Prostate gland (tissue), 2 donors: ENCODE data around the gene KLHL3. TPM values are rescaled to one million over a fixed set of nuclear protein-coding genes. Genes with fewer than 3 reads are reported as not detected.

Experiments
- DNase-seq: peaks from one replicate; pipeline ENCODE4 v3.0.0-alpha.2; 2019; ENCODE audit warnings: low spot score
- H3K27ac ChIP-seq, 2 donors: fragments of 200-600 bp; sonication (generic); 2 replicates each; pipeline ENCODE4 v1.5.1; 2017 to 2019
- H3K27me3 ChIP-seq: fragments of 200-600 bp; sonication (generic); replicated peaks from 2 replicates; pipeline ENCODE4 v1.5.1; 2019; ENCODE audit not compliant: insufficient read depth
- H3K36me3 ChIP-seq, 2 donors: fragments of 200-600 bp; sonication (generic); 1 replicate in 1 of 2; 2 replicates in 1 of 2; pipeline versions ENCODE4 v1.5.1 to v1.8.1; 2017 to 2019
- H3K4me1 ChIP-seq: fragments of 200-600 bp; sonication (generic); replicated peaks from 2 replicates; pipeline ENCODE4 v1.5.1; 2019
- H3K4me3 ChIP-seq, 2 donors: fragments of 200-600 bp; sonication (generic); 2 replicates each; pipeline ENCODE4 v1.5.1; 2017 to 2019
- H3K9me3 ChIP-seq: fragments of 200-600 bp; sonication (generic); 2 replicates; pipeline ENCODE4 v1.5.1; 2017
- CTCF ChIP-seq, 4 experiments: fragments of 200-600 bp in 2 of 4; fragments of 450-650 bp in 2 of 4; sonication (generic) in 2 of 4; IDR thresholded peaks; 1 replicate in 3 of 4; 2 replicates in 1 of 4; pipeline ENCODE4 v1.5.1; 2016 to 2019; ENCODE audit warnings: antibody characterized with exemption in 4 of 4, mild to moderate bottlenecking in 2 of 4, moderate library complexity in 2 of 4
- POLR2A ChIP-seq: fragments of 450-650 bp; IDR thresholded peaks from one replicate; pipeline ENCODE4 v1.6.1; 2016; ENCODE audit warnings: antibody characterized with exemption, mild to moderate bottlenecking
- POLR2AphosphoS5 ChIP-seq: sonication (generic); formaldehyde crosslinking; IDR thresholded peaks from one replicate; pipeline ENCODE4 v1.6.1; 2017; ENCODE audit warnings: antibody characterized with exemption
- WGBS: methylation state at CpG from one replicate; pipeline ENCODE4 v1.1.5; 2018; 5-methylcytosine and 5-hydroxymethylcytosine counted together
- intact Hi-C: fragments of 100-400 bp; cut with DNase I; formaldehyde crosslinking; loops from one replicate; pipeline ENCODE4 v1.14.2; 2022
- total RNA-seq, 2 donors: library from RNA; depleted of rRNA; stranded (reverse); fragments of >200 nt; gene quantifications; one replicate each; pipeline ENCODE4 v1.1.0, GENCODE V29; 2016

Gene KLHL3
- total RNA-seq, 2 donors from 2014 or later = 1.8 to 14.0 TPM

GRCh38 chr5:137761566-137761965 lies 25.7 kb upstream of the KLHL3 start:
- Histone ChIP-seq H3K4me3 (no peak overlapping the region), H3K27ac (no peak overlapping the region), H3K9me3 (no peaks in the 10 kb centered on the region), H3K4me1 (no peaks in the 10 kb centered on the region), H3K27me3 (no peaks in the 10 kb centered on the region), H3K36me3 (no peaks in the 10 kb centered on the region)
- intact Hi-C loops = no loop called here
- DNase-seq = no peak
- 93% methylated on average over 3 of the region's 3 CpGs for WGBS
- no peak for TF ChIP-seq POLR2A
- no peak for TF ChIP-seq CTCF (IDR thresholded peaks at IDR 0.05)
- TF ChIP-seq POLR2AphosphoS5 = no peak

GRCh38 chr5:137760719-137761516 lies 25.0 kb upstream of the KLHL3 start:
- H3K27me3 ChIP-seq = no peaks in the 10 kb centered on the region
- WGBS = 60% methylated on average over 7 of the region's 7 CpGs
- DNase-seq = no peak
- H3K4me1 ChIP-seq = no peaks in the 10 kb centered on the region
- H3K9me3 ChIP-seq = no peaks in the 10 kb centered on the region
- TF ChIP-seq CTCF (IDR thresholded peaks at IDR 0.05) = no peak
- TF ChIP-seq POLR2A = no peak
- TF ChIP-seq POLR2AphosphoS5 = no peak
- H3K4me3 ChIP-seq = no peak overlapping the region
- intact Hi-C loops = no loop called here
- H3K27ac ChIP-seq = no peak overlapping the region
- H3K36me3 ChIP-seq = no peaks in the 10 kb centered on the region

GRCh38 chr5:137760294-137760693 lies 24.4 kb upstream of the KLHL3 start:
- no peak overlapping the region for H3K27ac ChIP-seq
- no peaks in the 10 kb centered on the region for H3K36me3 ChIP-seq
- no peaks in the 10 kb centered on the region for H3K9me3 ChIP-seq
- DNase-seq = no peak
- no peaks in the 10 kb centered on the region for H3K27me3 ChIP-seq
- intact Hi-C loops = no loop called here
- H3K4me1 ChIP-seq = no peaks in the 10 kb centered on the region
- no peak for TF ChIP-seq POLR2AphosphoS5
- TF ChIP-seq CTCF (IDR thresholded peaks at IDR 0.05) = no peak
- no peak for TF ChIP-seq POLR2A
- 93% methylated on average over 4 of the region's 4 CpGs for WGBS
- H3K4me3 ChIP-seq = no peak overlapping the region

GRCh38 chr5:137758715-137759306 lies 22.9 kb upstream of the KLHL3 start:
- intact Hi-C loops = no loop called here

More at GRCh38 chr5:137758715-137759306, 22.9 kb upstream of the KLHL3 start:
- no peak overlapping the region for H3K4me3 ChIP-seq
- no peaks in the 10 kb centered on the region for H3K36me3 ChIP-seq
- DNase-seq = no peak
- 70% methylated on average over 6 of the region's 6 CpGs for WGBS
- no peaks in the 10 kb centered on the region for H3K4me1 ChIP-seq
- H3K27ac ChIP-seq = no peak overlapping the region
- no peaks in the 10 kb centered on the region for H3K9me3 ChIP-seq
- TF ChIP-seq POLR2A (no peak), POLR2AphosphoS5 (no peak), CTCF (IDR thresholded peaks at IDR 0.05) (no peak)
- no peaks in the 10 kb centered on the region for H3K27me3 ChIP-seq
